Endodermal cell (in vitro differentiated cells): ENCODE results near the gene HLA-DPB1. TPM values are rescaled to one million over a fixed set of nuclear protein-coding genes. Genes with fewer than 3 reads are reported as not detected.

Experiments
- DNase-seq: peaks from one replicate; pipeline ENCODE4 v3.0.0-alpha.2; 2017
- H3K27ac ChIP-seq: 2 replicates; pipeline ENCODE4 v1.5.1; 2013; ENCODE audit warnings: mild to moderate bottlenecking, low read depth, low read length, moderate library complexity
- H3K27me3 ChIP-seq: 2 replicates; pipeline ENCODE4 v1.6.1; 2013; ENCODE audit warnings: mild to moderate bottlenecking, low read length, moderate library complexity; ENCODE audit not compliant: insufficient read depth, control insufficient read depth, poor library complexity, severe bottlenecking
- H3K36me3 ChIP-seq: 2 replicates; pipeline ENCODE4 v1.7.0; 2013; ENCODE audit warnings: mild to moderate bottlenecking, low read length, moderate library complexity; ENCODE audit not compliant: control insufficient read depth, insufficient read depth
- H3K4me1 ChIP-seq: one replicate; pipeline ENCODE4 v1.7.0; 2013; ENCODE audit warnings: low read length; ENCODE audit not compliant: control insufficient read depth, insufficient read depth
- H3K4me3 ChIP-seq: 2 replicates; pipeline ENCODE4 v1.5.1; 2013; ENCODE audit warnings: mild to moderate bottlenecking, low read length, moderate library complexity
- H3K9ac ChIP-seq: 2 replicates; pipeline ENCODE4 v1.6.1; 2013; ENCODE audit warnings: mild to moderate bottlenecking, low read length, moderate library complexity; ENCODE audit not compliant: poor library complexity, severe bottlenecking; ENCODE audit errors: extremely low read depth
- H3K9me3 ChIP-seq: 2 replicates; pipeline ENCODE4 v1.6.1; 2013; ENCODE audit warnings: mild to moderate bottlenecking, low read length, moderate library complexity; ENCODE audit not compliant: control insufficient read depth
- H3K27ac Mint-ChIP-seq: 2 replicates; pipeline ENCODE4 v1.8.0; 2020; ENCODE audit warnings: mixed read lengths
- H3K27me3 Mint-ChIP-seq: 2 replicates; pipeline ENCODE4 v1.8.0; 2021; ENCODE audit warnings: mild to moderate bottlenecking, mixed read lengths; ENCODE audit not compliant: insufficient read depth
- H3K36me3 Mint-ChIP-seq: 2 replicates; pipeline ENCODE4 v1.8.0; 2020; ENCODE audit warnings: low read depth, mixed read lengths
- H3K4me1 Mint-ChIP-seq: 2 replicates; pipeline ENCODE4 v1.8.0; 2020; ENCODE audit warnings: mixed read lengths
- H3K4me3 Mint-ChIP-seq: 2 replicates; pipeline ENCODE4 v1.8.0; 2020; ENCODE audit warnings: mild to moderate bottlenecking, moderate library complexity, mixed read lengths
- H3K9me3 Mint-ChIP-seq: 2 replicates; pipeline ENCODE4 v1.8.0; 2020; ENCODE audit warnings: mild to moderate bottlenecking, mixed read lengths
- WGBS, 2 experiments: methylation state at CpG; one replicate each; pipeline versions ENCODE4 v1.1.5 to v1.1.7; 2013; ENCODE audit warnings: missing lambda C conversion rate in 2 of 2, mixed read lengths in 1 of 2; ENCODE audit not compliant: insufficient coverage in 1 of 2, insufficient read length in 1 of 2; 5-methylcytosine and 5-hydroxymethylcytosine counted together
- total RNA-seq, 2 donors: library from RNA; stranded (reverse); fragmentation: NEBNext Ultra II Directional in 1 of 2; extraction: Animal tissue kit (Norgen Biotek cat#: 25700) in 1 of 2; gene quantifications; 2 replicates in 1 of 2; 3 replicates in 1 of 2; pipeline ENCODE4 v1.2.1, GENCODE V29; 2021
- TF ChIP-seq, protein P1 (sequence below): fragments of 200-600 bp; sonication (generic); conservative IDR thresholded peaks from 2 replicates; pipeline ENCODE4 v1.5.0; 2021; ENCODE audit warnings: antibody characterized with exemption, mild to moderate bottlenecking

HLA-DPB1 gene
- total RNA-seq, 2 donors from 2014 or later = 13.5 to 20.6 TPM

DNA sequence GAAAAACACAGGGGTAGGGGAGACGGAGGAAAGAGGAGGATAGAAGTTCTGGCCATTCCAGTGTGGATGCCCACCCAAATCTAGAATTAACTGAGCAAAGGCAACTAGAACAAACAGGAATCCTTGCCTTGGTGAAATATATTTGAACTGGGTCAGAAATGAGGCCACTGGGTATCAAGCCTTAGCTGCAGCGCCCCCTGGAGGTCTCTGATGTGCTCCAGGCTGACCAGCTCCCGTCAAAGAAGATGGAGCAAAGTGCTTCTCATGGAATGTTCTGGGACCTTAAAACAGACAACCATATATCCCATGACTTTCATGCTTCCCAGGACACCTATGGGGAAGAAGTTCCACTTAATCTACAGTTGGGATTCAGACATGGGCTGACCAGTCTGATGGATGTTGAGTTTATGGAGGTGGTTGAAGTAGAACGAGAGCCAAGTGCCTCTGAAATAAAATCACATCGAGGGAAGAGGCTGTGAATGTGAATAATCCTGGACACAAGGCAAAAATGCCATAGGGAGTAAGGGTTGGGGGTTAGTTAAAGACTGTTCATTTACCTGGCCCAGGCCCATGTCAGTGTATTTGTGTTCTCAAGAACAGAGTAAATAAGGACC, 50.4 kb downstream of the HLA-DPB1 start:
- no peaks in the 10 kb centered on the region for H3K27me3 Mint-ChIP-seq
- Histone ChIP-seq H3K9me3 (peaks cover 22% of the 10 kb centered on the region), H3K4me3 (no peak overlapping the region), H3K27ac (no peak overlapping the region), H3K27me3 (no peaks in the 10 kb centered on the region), H3K36me3 (no peaks in the 10 kb centered on the region), H3K9ac (no peak overlapping the region), H3K4me1 (no peaks in the 10 kb centered on the region)
- peaks cover 31% of the 10 kb centered on the region for H3K9me3 Mint-ChIP-seq
- peak; percentile 91 for DNase-seq
- H3K4me1 Mint-ChIP-seq = peaks cover 21% of the 10 kb centered on the region
- no peak overlapping the region for H3K4me3 Mint-ChIP-seq
- 58 to 74% methylated on average over 5 of the region's 5 CpGs for WGBS, 2 experiments
- TF ChIP-seq, protein P1, sequence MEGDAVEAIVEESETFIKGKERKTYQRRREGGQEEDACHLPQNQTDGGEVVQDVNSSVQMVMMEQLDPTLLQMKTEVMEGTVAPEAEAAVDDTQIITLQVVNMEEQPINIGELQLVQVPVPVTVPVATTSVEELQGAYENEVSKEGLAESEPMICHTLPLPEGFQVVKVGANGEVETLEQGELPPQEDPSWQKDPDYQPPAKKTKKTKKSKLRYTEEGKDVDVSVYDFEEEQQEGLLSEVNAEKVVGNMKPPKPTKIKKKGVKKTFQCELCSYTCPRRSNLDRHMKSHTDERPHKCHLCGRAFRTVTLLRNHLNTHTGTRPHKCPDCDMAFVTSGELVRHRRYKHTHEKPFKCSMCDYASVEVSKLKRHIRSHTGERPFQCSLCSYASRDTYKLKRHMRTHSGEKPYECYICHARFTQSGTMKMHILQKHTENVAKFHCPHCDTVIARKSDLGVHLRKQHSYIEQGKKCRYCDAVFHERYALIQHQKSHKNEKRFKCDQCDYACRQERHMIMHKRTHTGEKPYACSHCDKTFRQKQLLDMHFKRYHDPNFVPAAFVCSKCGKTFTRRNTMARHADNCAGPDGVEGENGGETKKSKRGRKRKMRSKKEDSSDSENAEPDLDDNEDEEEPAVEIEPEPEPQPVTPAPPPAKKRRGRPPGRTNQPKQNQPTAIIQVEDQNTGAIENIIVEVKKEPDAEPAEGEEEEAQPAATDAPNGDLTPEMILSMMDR = peak; percentile 89
- peaks cover 12% of the 10 kb centered on the region for H3K36me3 Mint-ChIP-seq
- no peak overlapping the region for H3K27ac Mint-ChIP-seq

DNA sequence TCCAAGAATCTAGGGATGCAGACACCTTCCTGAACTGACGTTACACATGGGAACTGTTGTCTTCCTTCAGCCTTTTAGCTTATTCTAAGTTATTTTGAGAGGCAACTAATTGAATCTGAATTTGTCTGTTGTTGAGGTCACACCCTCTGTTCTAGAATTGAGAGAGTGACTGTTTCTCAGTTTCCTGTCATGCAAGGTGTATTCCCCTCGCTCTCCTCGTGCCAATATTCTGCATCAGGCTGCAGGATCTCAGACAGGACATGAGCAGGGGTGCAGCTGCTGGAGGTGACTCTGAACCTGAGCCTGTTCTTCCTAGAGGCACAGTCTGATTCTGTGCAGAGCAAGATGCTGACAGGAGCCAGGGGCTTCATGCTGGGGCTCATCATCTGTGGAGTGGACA, 52.5 kb downstream of the HLA-DPB1 start:
- Histone ChIP-seq H3K27ac (peak overlapping the region; percentile 54), H3K9ac (no peak overlapping the region), H3K9me3 (peaks cover 14% of the 10 kb centered on the region), H3K4me1 (no peaks in the 10 kb centered on the region), H3K27me3 (no peaks in the 10 kb centered on the region), H3K36me3 (no peaks in the 10 kb centered on the region), H3K4me3 (no peak overlapping the region)
- WGBS, 2 experiments = 83 to 100% methylated on average over 2 to 3 of the region's 3 CpGs
- TF ChIP-seq, protein P1 = no peak
- peaks cover 2% of the 10 kb centered on the region for H3K4me1 Mint-ChIP-seq
- peaks cover 7% of the 10 kb centered on the region for H3K36me3 Mint-ChIP-seq
- no peak overlapping the region for H3K4me3 Mint-ChIP-seq
- H3K27me3 Mint-ChIP-seq = no peaks in the 10 kb centered on the region
- no peak overlapping the region for H3K27ac Mint-ChIP-seq
- DNase-seq = no peak
- H3K9me3 Mint-ChIP-seq = peaks cover 19% of the 10 kb centered on the region

DNA sequence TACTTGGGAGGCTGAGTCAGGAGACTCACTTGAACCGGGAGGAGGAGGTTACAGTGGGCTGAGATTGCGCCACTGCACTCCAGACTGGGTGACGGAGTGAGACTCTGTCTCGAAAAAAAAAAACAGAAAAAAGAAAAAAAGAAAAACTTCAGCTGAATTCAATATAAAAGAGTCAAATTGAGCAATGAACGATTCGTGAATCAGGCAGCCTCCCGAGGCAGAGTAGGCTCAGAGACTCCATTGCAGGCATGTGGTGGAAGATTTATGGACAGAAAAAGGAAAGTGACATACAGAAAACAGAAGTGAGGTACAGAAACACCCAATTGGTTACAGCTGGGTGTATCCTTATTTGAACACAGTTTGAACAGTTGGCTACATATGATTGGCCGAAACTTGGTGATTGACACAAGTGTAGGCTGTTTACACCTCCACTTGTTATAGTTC, 56.3 kb downstream of the HLA-DPB1 start:
- H3K27ac ChIP-seq = no peak overlapping the region
- no peaks in the 10 kb centered on the region for H3K36me3 Mint-ChIP-seq
- no peak overlapping the region for H3K27ac Mint-ChIP-seq
- TF ChIP-seq, protein P1 = no peak
- H3K4me1 Mint-ChIP-seq = no peaks in the 10 kb centered on the region
- no peaks in the 10 kb centered on the region for H3K27me3 ChIP-seq
- DNase-seq = no peak
- WGBS, 2 experiments = 67 to 70% methylated on average over 8 of the region's 8 CpGs
- H3K27me3 Mint-ChIP-seq = no peaks in the 10 kb centered on the region
- no peaks in the 10 kb centered on the region for H3K4me1 ChIP-seq
- H3K9me3 Mint-ChIP-seq = no peaks in the 10 kb centered on the region
- H3K9ac ChIP-seq = no peak overlapping the region
- H3K4me3 Mint-ChIP-seq = no peak overlapping the region
- H3K4me3 ChIP-seq = no peak overlapping the region
- no peaks in the 10 kb centered on the region for H3K9me3 ChIP-seq
- H3K36me3 ChIP-seq = no peaks in the 10 kb centered on the region
